Left ventricle myocardium inferior (tissue), 1 donor: Measurements from ENCODE around the gene ETDA. TPM values are rescaled to one million over a fixed set of nuclear protein-coding genes. Genes with fewer than 3 reads are reported as not detected.
"Not testable (repeated sequence)": the region's sequence is repeated elsewhere in the genome, so short reads cannot be mapped to it uniquely, and the experiment has no call there.

Experiments
- DNase-seq: peaks from one replicate; pipeline ENCODE4 v3.0.0-alpha.2; 2020
- H3K27ac ChIP-seq: fragments of 200-600 bp; replicated peaks from 2 replicates; pipeline ENCODE4 v1.8.0; 2021
- H3K27me3 ChIP-seq: fragments of 200-600 bp; 2 replicates; pipeline ENCODE4 v1.8.0; 2021; ENCODE audit warnings: low read depth
- H3K36me3 ChIP-seq: fragments of 200-600 bp; 2 replicates; pipeline ENCODE4 v1.8.0; 2021
- H3K4me1 ChIP-seq: fragments of 200-600 bp; 2 replicates; pipeline ENCODE4 v1.8.0; 2021
- H3K4me3 ChIP-seq: fragments of 200-600 bp; 2 replicates; pipeline ENCODE4 v1.8.0; 2021; ENCODE audit warnings: mild to moderate bottlenecking, moderate library complexity
- H3K9me3 ChIP-seq: fragments of 200-600 bp; replicated peaks from 2 replicates; pipeline ENCODE4 v1.8.0; 2021
- CTCF ChIP-seq: fragments of 200-600 bp; IDR thresholded peaks from 2 replicates; pipeline ENCODE4 v1.8.0; 2021; ENCODE audit warnings: antibody characterized with exemption, mild to moderate bottlenecking, borderline replicate concordance
- intact Hi-C: fragments of 100-400 bp; cut with micrococcal nuclease; formaldehyde crosslinking; loops from one replicate; pipeline ENCODE4 v1.11.0; 2022
- long read RNA-seq: library from polyadenylated mRNA; unstranded; transcript quantifications from one replicate; pipeline ENCODE4 v2.0.0, GENCODE V29; 2021
- total RNA-seq: library from RNA; stranded (reverse); fragmentation: NEBNext Ultra II Directional; extraction: Animal tissue kit (Norgen Biotek cat#: 25700); gene quantifications from one replicate; pipeline ENCODE4 v1.2.1, GENCODE V29; 2021
- donor health status: DM: no; HTN: yes; CAD: no; lungs with severe emphysema.

ETDA gene
- total RNA-seq: not detected
- long read RNA-seq: 0 reads

DNA sequence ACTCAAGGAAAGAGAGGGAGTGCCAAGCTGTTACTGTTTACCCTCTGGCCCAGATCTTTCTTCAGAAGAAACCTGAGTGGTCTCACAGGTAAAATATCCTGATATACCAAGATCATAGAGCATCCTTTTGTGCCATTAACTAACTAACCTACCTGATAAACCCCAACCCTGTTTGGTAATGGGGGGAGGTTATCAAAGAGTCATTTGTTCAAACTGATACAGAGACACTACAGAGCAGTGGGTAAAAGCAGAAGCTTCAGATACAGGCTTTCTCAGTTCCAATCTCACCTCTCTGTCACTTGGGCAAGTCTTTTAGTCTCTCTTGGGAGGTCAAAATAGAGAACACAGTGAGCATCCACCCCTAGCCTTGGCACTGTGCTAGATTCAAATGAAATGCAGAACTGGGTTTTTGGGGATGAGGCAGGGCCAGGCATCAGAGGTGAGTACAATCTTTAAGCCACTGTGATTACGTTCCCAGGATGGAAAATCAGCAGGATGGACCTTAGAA lies at the start of gene ETDA:
Gene ETDA (plus strand): TSS at position 51 of the 508 bp plus-strand sequence. CDS start 1,216 bp downstream, outside the sequence.
- H3K4me1 ChIP-seq, H3K27me3 ChIP-seq, H3K36me3 ChIP-seq, intact Hi-C loops, H3K27ac ChIP-seq, H3K9me3 ChIP-seq, DNase-seq, H3K4me3 ChIP-seq: not testable (repeated sequence)

DNA sequence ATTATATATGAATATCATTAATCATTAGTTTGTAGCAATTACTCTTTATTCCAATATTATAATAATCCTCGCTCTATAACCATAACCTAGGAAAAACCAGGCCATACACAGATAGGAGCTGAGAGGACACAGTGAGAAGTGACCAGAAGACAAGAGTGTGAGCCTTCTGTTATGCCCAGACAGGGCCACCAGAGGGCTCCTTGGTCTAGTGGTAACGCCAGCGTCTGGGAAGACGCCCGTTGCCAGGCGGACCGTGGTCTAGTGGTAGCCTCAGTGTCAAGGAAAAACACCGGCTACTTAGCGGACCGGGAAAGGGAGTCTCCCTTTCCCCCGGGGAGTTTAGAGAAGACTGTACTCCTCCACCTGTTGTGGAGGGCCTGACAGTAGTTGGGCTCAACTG lies 45.4 kb upstream of the ETDA start:
- H3K4me3 ChIP-seq, intact Hi-C loops, H3K27ac ChIP-seq, H3K36me3 ChIP-seq, H3K4me1 ChIP-seq, H3K9me3 ChIP-seq, H3K27me3 ChIP-seq: not testable (repeated sequence)
- peak; percentile 17 for DNase-seq
- peak; percentile 57 for TF ChIP-seq CTCF

DNA sequence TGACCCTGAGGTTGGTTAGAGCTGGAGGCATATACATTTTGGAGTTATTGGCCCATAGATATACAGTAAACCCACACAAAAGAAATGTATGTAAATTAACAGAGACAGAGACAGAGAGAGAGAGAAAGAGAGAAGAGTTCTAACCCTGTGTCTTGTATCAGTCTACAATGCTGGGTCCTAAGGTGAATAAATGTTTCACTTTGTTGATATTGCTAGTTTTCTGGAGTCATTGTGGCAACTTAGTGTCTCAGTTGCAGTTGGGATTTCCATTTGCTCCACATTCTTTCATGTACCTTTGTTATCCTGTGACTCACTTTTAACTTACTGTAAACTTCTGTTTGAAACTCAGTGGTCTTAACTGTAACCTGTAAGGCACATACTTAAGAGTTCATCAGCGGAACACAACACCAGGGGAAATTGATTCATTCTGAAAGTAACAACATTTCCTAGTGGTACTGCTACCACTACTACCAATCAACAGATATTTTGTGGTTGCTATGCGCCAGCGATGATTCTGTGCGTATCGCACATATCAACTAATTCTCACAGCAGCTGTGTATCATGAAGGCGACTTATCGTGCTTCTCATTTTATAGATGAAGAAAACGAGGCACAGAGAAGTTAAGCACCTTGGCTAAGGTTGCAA lies 38.5 kb upstream of the ETDA start:
- Histone ChIP-seq H3K27ac (no peak overlapping the region), H3K4me1 (no peaks in the 10 kb centered on the region), H3K9me3 (no peaks in the 10 kb centered on the region), H3K36me3 (no peaks in the 10 kb centered on the region), H3K27me3 (no peaks in the 10 kb centered on the region), H3K4me3 (no peak overlapping the region)
- no peak for DNase-seq
- intact Hi-C loops: no loop called here
- TF ChIP-seq CTCF: no peak

DNA sequence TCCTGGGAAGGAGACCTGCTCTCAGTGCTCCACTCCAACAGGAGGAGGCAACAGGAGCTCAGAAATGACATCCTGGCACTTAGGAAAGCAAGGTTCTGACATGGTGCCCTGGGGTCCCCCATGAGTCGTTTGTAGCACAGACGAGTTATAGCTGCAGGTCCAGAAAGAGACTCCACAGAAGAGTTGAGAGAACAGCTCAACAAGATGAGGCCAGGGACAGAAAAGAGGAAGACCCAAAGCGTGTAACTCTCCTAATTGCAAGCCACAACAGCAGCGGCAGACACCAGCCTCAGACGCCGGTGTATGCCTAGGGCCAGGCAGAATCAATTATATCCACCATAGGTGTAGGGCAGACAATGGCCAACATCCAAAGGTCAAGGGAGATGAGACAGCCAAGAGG lies 5.9 kb upstream of the ETDA start:
- H3K36me3 ChIP-seq, DNase-seq, H3K4me3 ChIP-seq, intact Hi-C loops, H3K9me3 ChIP-seq, H3K4me1 ChIP-seq, H3K27ac ChIP-seq, H3K27me3 ChIP-seq: not testable (repeated sequence)

- intact Hi-C loops, H3K4me3 ChIP-seq, H3K9me3 ChIP-seq: not testable (repeated sequence)
These were observed 4.3 kb downstream of the ETDA start for GRCh38 chrX:135256087-135256684.

DNA sequence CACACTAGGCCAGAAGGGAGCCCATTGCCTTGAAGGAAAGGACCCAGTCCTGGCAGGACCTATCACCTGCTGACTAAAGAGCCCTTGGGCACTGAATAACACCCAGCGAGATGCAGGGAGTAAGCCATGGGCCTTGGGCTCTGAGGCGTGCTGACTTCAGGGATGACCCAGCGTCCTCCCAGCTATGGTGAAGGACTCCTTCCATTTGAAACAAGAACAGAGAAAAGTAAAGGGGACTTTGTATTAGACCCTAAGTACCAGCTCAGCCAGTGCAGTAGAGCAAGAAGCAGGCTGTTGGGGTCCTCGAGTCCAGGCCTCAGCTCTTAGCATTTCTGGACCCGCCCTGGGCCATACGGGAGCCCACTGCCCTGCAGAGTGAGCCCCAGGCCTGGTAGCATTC lies 5.1 kb downstream of the ETDA start:
- no peaks in the 10 kb centered on the region for H3K4me1 ChIP-seq
- no peak overlapping the region for H3K27ac ChIP-seq
- no peak for DNase-seq

More at GRCh38 chrX:135256087-135256684, 4.3 kb downstream of the ETDA start:
- not testable (repeated sequence) for H3K4me1 ChIP-seq, H3K27me3 ChIP-seq, H3K36me3 ChIP-seq, H3K27ac ChIP-seq, DNase-seq

More for the DNA sequence above, 5.1 kb downstream of the ETDA start:
- Histone ChIP-seq H3K36me3 (no peaks in the 10 kb centered on the region), H3K27me3 (no peaks in the 10 kb centered on the region), H3K4me3 (no peak overlapping the region), H3K9me3 (no peaks in the 10 kb centered on the region)
- intact Hi-C loops: no loop called here
- no peak for TF ChIP-seq CTCF
